GM19351 (cell line): ENCODE measurements around the gene NFIC.
"Not testable (repeated sequence)": the region's sequence is repeated elsewhere in the genome, so short reads cannot be mapped to it uniquely, and the experiment has no call there.

Experiments
- ATAC-seq: cut with Tn5 transposase; IDR thresholded peaks from one replicate; pipeline ENCODE4 v1.9.1; 2021; ENCODE audit warnings: mild to moderate bottlenecking, moderate library complexity; ENCODE audit not compliant: unreplicated experiment

The NFIC gene

GRCh38 chr19:3396881-3397265, 30.5 kb downstream of the NFIC start:
- ATAC-seq: no peak

GRCh38 chr19:3397266-3398022, 31.1 kb downstream of the NFIC start:
- no peak for ATAC-seq

DNA sequence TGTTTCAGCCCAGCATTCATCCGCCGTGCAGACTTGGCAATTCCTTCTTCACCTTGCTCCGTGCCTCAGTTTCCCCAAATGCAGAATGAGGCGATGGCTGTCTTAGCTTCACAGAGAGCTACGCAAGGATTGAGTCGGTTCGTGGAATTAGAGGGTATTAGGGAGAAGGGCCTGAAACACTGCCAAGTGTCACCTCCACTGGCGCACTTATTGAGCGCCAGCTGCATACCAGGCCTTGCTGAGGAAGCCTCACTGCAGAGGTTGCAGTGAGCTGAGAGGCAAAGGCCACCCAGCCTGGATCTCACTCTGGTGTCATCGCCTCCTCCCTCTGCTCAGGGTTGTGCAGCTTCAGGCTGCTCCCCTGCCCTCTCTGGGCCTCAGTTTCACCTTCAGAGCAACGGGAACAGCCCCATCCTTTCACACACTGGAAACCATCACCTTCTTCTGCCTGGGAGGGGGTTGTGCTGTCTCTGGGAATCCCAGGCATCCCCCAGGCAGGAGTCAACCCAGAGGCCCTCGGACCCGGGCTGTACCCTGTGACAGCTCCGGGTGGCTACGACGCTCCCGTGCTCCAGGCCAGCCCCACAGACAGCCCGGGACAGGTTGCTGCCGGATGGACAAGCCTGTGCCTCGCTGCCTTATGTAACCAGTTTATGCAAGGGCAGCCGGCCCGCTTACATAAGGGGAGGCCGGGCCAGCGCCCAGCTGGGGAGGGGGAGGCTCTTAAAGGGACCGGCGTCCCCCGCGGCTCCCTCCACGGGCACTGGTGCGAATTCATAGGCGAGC, 31.9 kb downstream of the NFIC start:
- ATAC-seq: no peak

- ATAC-seq: no peak
These were observed 32.5 kb downstream of the NFIC start for GRCh38 chr19:3398900-3399278.

DNA sequence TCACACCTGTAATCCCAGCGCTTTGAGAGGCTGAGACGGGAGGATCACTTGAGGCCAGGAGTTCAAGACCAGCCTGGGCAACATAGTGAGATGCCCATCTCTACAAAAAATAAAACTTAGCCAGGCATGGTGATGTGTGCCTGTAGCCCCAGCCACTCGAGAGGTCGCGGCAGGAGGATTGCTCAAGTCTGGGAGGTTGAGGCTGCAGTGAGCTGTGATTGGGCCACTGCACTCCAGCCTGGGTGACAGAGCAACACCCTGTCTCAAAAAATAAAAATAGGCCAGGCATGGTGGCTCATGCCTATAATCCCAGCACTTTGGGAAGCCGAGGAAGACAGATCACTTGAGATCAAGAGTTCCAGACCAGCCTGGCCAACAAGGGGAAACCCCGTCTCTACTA, 32.9 kb downstream of the NFIC start:
- not testable (repeated sequence) for ATAC-seq

DNA sequence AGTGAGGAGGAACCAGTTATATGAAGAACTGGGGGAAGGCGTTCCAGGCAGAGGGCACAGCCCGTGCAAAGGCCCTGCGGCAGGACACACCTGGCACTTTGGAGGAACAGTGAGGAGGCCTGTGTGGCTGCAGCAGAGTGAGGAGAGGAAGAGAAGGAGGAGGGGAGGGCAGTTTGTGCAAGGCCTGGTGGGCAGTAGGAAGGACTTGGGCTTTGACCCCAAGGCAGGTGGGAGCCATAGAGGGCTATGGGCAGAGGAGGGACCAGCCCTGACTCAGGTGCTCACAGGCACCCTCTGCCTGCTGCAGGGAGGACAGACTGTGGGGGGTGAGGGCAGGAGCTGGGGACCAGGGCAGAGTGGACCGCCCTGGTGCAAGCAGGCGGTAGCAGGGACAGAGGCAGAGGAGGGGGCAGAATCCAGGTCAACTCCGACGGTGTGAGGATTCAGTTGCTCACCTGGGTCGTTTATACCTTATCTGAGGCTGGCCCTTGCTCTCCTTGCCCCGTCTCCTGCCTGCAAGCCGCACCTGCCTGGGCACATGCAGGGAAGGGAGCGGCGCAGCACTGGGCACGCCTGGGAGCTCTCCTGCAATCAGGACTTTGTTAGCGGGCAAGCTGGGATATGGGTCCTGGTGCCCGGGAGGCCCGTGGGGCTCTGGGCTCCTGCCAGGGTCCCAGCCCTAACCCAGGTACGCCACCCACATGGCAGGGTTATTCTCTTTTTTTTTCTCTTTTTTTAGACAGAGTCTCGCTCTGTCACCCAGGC, 34.8 kb downstream of the NFIC start:
- ATAC-seq: no peak

DNA sequence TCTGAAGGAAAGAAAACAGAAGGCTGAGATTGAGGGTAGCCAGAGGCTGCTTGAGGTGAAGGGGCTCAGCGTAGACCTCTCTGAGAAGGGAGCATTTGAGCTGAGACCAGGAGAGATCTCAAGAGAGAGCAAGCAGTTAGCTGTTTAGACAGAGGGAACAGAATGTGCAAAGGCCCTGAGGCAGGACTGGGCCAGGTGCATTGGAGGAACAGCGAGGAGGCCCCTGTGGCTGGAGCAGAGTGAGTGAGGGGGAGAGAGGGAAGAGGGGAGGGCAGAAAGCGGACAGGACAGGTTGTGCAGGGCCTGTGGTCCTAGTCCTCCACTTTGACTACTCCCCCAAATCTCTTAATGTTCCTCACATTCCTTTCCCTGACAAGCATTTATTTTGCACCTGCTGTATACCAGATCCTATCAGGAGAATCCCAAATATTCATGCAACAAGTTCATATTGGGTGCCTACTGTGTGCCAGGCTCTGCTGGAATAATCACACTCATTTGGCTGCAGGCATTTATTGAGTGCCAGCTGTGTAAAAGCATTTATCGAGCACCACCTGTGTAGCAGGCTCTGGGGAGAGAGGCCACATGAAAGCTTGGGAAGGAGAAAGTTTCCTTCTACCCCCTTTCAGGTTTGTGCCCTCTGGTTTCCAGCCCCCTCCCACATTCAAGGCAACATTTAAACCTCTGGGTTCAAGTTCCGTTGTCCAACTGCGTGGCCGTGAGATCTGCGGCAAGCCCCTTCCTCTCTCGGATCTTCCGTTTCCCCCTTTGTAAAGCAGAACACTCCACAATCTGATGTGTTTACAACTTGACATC, 36.5 kb downstream of the NFIC start:
- ATAC-seq: no peak

DNA sequence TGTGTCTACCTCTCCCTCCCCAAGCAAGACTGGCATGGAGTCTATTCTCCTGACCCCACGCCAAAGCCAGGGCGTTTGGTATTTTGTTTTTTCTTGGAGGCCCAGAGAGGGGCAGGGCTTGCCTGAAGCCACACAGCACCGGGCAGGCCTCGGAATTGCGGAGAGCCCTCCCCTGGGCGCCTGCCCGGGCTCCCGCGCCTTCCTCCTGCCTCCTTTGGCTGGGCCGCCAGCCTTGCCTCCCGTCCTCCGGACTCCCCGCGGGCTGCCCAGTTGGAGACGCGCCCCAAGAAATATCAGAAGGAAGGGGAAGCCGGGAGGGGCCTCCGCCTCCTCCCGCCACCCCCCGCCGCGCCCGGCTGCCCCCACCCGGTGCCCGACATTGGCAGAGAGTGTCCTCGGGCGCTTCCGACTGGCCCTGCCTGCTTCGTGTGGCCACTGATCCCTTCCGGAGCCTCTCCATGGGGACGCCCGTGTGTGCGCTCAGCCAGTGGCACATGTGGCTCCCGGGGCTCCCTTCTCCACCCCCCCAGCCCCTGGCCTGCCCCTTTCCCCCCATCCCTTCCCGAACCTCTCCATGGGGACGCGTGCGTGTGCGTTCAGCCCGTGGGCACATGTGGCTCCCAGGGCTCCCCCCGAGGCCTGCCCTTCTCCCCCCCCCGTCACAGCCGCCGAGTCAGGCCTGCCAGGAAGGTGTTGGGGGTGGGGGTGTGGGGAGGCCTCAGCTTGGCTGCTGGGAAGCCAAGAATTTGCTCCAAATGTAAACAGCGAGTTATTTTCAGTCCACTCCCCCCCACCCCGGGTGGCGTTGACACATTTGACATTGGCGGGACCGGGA, 37.3 kb downstream of the NFIC start:
- no peak for ATAC-seq

GRCh38 chr19:3404324-3405260, 38.2 kb downstream of the NFIC start:
- ATAC-seq: no peak

- no peak for ATAC-seq
These were observed 38.9 kb downstream of the NFIC start for GRCh38 chr19:3405261-3405653.

GRCh38 chr19:3406571-3407111, 40.3 kb downstream of the NFIC start:
- no peak for ATAC-seq

- no peak for ATAC-seq
These were observed 41.5 kb downstream of the NFIC start for GRCh38 chr19:3407556-3408516.

DNA sequence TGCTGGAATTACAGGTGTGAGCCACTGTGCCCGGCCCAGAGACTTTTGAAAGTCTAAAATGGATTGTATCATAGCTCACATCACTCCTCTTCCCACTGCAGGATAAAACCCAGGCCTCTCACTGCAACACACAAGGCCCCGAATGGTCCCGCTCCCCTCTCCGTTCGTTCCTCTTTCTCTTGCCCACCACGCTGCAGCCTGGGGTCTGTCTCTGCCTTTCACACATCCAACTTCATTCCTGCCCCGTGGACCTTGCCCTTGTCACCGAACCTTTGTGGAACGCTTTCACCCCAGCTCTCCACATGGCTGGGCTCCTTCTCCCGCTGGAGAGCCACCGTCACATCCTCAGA, 42.6 kb downstream of the NFIC start:
- ATAC-seq: no peak

GRCh38 chr19:3409346-3410064, 43.1 kb downstream of the NFIC start:
- ATAC-seq: no peak

DNA sequence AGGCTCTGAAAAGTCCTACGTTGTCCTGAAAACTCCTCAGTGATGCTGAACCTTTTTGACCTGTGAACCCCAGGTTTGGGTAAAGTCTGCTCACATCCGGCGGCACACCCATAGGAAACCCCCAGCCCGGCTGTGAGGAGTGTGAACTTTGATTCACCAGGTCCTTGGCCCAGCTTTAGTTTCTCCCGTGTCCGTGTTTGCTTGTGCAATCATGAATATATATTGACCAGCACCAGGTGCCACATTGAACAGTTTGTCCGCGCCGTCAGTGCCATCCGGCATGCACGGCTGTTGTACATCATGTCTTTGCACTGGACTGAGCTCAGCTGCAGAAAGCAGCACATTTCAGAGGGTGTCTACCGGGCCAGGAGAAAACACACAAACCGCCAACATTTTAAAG, 45.3 kb downstream of the NFIC start:
- no peak for ATAC-seq

DNA sequence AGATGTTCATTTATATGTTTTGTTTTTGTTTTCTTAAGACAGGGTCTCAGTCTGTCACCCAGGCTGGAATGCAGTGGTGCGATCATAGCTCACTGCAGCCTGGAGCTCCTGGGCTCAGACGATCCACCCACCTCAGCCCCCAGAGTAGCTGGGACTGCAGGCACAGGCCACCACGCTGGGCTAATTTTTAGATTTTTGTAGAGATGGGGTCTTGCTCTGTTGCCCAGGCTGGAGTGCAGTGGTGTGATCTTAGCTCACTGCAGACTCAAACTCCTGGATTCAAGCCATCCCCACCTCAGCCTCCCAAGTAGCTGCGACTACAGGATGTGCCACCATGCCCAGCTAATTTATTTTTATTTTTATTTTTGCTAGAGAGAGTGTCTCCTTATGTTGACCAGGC, 45.7 kb downstream of the NFIC start:
- no peak for ATAC-seq

DNA sequence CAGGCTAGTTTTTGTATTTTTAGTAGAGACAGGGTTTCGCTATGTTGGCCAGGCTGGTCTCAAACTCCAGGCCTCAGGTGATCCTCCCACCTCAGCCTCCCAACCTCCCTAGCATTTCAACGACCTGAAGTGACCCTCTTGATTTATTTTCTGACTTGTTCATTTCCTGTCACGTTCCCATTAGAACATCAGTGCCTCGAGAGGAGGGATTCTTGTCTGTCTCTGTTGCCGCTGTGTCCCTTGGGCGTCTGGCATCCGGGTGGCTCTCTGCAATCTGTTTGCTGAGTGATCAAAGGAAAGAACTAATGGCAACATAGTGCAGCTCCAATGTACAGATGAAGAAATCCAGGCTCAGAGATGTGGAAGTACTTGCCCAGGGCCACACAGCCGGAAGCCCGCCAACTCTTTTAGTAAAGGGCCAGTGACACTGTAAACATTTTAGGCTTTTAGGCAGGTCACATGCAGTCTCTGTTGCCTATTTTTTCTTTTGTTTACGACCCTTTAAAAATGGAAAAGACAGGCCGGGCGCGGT, 47.5 kb downstream of the NFIC start:
- no peak for ATAC-seq
